GM18951 (cell line): Measurements from ENCODE around the gene COPG1.

Experiments
- POLR2A ChIP-seq: IDR thresholded peaks from 4 replicates; pipeline ENCODE4 v1.6.1; 2011; ENCODE audit warnings: mild to moderate bottlenecking; ENCODE audit not compliant: insufficient read length, insufficient read depth; ENCODE audit errors: extremely low read depth
- in situ Hi-C: fragments of 300-500 bp; cut with MboI; formaldehyde crosslinking; loops from one replicate; pipeline ENCODE4 v1.12.0; 2022; ENCODE audit warnings: low sequenced_read_pairs, mixed read lengths, inconsistent platforms; ENCODE audit not compliant: unreplicated experiment

COPG1 gene

DNA sequence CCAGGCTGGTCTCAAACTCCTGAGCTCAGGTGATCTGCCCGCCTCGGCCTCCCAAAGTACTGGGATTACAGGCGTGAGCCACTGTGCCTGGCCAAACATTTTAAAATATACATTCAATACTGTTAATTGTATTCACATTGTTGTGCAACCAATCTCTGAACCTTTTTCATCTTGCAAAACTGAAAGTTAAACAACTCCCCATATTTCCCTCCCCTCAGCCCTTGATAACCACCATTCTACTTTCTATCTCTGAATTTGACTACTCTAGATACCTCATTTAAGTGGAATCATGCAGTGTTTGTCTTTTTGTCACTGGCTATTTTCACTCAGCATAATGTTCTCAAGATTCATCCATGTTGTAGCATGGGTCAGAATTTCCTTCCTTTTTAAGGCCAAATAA lies 59.2 kb downstream of the COPG1 start:
- in situ Hi-C loops: no loop called here
- no peak for TF ChIP-seq POLR2A

- TF ChIP-seq POLR2A: no peak
- in situ Hi-C loops: no loop called here
These were observed 61.0 kb downstream of the COPG1 start for GRCh38 chr3:129310111-129311011.

GRCh38 chr3:129311054-129311902 lies 61.9 kb downstream of the COPG1 start:
- in situ Hi-C loops: no loop called here
- TF ChIP-seq POLR2A: no peak

DNA sequence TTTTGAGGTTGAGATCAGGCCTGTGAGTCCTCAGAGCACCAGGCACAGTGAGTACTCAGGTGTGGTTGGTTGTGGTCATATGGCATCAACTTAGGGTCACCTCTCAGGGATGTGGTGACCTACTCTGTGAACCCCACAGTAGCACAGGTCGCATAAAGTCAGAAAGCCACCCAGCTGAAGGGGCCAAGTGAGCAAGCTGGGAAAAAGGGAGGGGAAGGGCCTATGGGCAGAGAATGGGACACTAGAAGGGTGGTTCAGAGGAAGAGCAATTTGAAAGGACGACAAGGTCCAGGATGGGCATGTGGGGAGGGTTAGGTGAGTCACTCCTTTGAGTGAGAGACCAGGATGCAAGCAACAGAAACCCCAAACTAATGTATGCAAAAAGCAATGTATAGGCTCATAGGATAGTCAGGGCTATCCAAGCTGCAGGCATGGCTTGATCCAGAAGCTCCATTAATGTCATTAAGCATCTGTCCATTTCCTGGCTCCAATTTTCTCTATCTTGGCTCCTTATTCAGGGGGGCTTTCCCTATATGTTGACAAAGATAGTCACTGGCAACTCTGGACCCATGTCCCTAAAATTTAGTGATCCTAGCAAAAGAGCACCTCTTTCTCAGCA lies 62.7 kb downstream of the COPG1 start:
- TF ChIP-seq POLR2A: no peak
- in situ Hi-C loops: no loop called here

GRCh38 chr3:129312671-129313414 lies 63.4 kb downstream of the COPG1 start:
- in situ Hi-C loops: no loop called here
- no peak for TF ChIP-seq POLR2A

- in situ Hi-C loops: no loop called here
- TF ChIP-seq POLR2A: no peak
These were observed 63.9 kb downstream of the COPG1 start for GRCh38 chr3:129313415-129313664.

DNA sequence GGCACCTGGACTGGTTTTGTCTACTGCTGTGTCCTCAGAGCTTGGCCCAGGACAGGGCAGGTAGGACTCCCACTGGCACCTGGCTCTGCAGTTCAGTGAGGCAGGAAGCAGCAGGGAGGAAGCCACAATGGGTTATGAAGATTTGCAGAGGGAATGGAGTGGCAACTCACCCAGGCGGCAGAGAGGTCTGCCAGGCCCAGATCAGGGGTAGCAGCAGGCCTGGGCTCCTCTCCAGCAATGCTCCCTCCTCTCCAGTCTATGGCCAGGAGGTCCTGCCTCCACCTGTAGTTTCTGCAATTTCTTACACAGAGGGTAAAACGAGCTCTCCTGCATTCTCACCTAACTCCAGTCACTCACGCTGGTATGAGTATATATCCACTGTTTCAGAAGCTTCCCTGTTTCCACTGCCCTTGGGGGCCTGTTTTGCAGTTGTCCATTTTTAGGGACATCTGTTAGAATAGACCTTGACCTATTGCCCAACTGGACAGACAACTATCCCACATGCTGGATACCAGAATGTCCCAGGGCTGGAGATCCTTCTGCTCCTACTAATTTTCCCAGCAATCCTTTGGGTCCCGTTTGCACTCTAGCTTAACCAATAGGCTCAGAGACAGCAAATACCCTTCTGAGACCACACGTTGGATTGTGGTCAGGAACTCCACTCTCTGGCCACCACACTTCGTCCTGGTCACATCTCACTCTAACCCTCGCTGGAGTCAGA lies 64.4 kb downstream of the COPG1 start:
- in situ Hi-C loops: no loop called here
- no peak for TF ChIP-seq POLR2A

GRCh38 chr3:129314386-129315222 lies 65.2 kb downstream of the COPG1 start:
- peak; percentile 44 for TF ChIP-seq POLR2A
- in situ Hi-C loops: no loop called here

DNA sequence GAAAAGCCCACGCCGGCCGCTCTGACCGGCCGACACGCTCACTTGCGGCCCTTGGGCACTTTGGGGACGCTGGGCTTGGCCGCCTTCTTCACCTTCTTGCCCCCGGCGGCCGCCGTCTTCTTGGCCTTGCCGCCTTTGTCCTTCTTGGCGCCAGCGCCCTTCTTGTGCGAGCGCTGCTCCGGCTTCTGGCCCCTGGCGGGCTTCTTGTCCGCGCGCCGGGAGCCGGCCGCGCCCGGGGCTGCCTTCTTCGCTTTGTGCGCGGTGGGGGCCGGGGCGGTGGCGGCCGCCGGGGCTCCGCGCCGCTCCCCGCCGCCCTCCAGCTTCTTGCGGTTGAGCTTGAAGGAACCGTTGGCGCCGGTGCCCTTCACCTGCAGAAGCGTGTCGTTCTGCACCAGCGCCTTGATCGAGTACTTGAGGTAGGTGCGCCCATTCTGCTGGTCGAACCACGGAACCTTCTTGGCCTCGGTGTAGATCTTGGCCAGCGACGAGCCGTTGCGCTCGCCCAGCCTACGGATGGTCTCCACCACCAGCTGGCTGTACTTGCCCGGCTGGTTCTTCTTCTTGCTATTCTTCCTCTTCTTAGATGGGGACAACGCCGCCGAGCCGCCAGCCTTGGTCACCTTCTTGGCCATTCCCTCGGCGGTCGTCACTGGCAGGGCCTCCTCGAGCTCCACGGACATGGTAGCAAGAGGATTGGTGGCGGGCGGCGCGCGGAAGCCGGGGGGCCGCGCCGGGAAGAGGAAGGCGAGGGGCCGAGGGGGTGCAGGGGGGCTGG lies 66.0 kb downstream of the COPG1 start:
- TF ChIP-seq POLR2A: no peak
- in situ Hi-C loops: no loop called here

DNA sequence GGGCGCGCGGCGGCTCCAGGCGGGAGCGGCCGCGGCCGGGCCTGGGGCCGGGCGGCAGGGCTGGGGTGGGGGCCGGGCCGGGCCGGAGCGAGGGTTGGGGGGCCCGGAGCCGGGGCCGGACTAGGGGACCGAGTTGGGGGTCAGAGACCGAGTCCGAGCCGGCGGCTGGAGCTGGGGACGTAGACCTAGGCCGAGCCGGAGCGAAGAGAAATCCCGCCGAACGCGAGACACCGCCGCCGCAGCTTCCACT lies 66.5 kb downstream of the COPG1 start:
- in situ Hi-C loops: no loop called here
- TF ChIP-seq POLR2A: peak; percentile 95
